ENCODE measurements around the gene ZNF398.

DNA sequence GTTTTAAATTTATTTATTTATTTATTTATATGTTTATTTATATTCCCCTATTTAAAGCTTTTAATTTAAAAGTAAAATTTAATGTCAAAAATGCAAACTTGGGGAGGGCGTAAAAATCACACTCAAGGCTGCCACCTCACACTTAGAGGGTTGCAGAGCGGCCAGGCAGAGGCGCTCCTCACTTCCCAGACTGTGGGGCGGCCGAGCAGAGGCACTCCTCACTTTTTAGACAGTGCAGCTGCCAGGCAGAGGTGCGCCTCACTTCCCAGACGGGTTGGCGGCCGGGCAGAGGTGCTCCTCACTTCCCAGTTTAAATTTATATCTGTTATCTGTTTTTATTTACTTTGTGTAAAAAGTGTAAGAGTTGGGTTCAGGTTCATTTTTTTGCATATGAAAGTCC lies 11.1 kb upstream of the ZNF398 start:
- TF ChIP-seq CTCF (IDR thresholded peaks at IDR 0.05; ENCODE audit: poor library complexity, severe bottlenecking) = no peak
- TF ChIP-seq POLR2AphosphoS5 (IDR thresholded peaks at IDR 0.05) = no peak
